ENCODE measurements around the gene UNC13D.

Gene UNC13D

DNA sequence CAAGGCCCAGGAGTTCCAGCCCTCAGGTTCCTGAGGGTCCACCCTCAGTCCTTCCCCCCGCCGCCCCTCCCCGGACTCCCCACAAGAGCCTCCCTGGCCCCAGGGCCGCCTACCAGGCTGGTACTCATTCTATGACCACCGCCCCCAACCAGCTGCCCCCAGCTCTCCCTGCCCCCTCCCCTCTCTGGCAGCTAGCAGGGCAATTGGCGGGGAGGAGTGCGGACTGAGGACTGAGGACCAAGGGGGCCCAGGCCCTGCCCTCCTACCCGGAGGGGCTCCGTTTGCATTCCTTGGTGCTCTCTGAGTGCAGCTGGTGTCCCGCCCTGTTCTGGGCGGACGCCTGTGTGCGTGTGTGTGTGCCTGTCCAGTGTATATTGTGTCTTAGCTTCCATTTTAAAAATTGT, 19.1 kb downstream of the UNC13D start:
- TF ChIP-seq, protein P1, sequence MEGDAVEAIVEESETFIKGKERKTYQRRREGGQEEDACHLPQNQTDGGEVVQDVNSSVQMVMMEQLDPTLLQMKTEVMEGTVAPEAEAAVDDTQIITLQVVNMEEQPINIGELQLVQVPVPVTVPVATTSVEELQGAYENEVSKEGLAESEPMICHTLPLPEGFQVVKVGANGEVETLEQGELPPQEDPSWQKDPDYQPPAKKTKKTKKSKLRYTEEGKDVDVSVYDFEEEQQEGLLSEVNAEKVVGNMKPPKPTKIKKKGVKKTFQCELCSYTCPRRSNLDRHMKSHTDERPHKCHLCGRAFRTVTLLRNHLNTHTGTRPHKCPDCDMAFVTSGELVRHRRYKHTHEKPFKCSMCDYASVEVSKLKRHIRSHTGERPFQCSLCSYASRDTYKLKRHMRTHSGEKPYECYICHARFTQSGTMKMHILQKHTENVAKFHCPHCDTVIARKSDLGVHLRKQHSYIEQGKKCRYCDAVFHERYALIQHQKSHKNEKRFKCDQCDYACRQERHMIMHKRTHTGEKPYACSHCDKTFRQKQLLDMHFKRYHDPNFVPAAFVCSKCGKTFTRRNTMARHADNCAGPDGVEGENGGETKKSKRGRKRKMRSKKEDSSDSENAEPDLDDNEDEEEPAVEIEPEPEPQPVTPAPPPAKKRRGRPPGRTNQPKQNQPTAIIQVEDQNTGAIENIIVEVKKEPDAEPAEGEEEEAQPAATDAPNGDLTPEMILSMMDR (IDR thresholded peaks at IDR 0.05): no peak
- H3K27ac ChIP-seq: peak overlapping the region; percentile 63
- H3K36me3 ChIP-seq: peaks cover 83% of the 10 kb centered on the region
- H3K4me3 ChIP-seq (ENCODE audit: low read depth in 1 of 2, low read length in 1 of 2): no peak overlapping the region
- no peaks in the 10 kb centered on the region for H3K27me3 ChIP-seq
- H3K4me1 ChIP-seq (ENCODE audit: control insufficient read depth in 1 of 2, insufficient read depth in 1 of 2, low read depth in 1 of 2, low read length in 1 of 2): no peaks in the 10 kb centered on the region
- no peaks in the 10 kb centered on the region for H3K9me3 ChIP-seq

DNA sequence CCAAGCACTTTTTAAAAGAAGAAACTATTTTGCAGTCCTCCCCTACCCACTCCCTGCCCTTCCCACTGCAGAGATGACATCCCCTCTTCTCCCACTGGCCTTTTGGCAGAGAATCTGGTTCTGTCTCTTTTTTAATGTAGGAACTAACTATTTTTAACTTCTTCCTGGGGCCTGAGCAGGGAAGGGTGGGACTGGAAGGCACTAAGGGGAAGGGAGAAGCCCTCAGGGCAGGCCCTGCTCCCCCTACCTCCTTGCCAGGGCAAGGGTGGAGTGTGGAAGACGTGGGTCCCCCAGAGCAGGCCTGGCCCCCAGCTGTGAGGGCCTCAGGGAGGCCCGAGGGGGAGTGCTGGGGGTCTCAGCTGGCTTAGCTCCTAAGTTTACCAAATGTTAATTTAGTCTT, 19.5 kb downstream of the UNC13D start:
- Histone ChIP-seq H3K4me1 (ENCODE audit: control insufficient read depth in 1 of 2, insufficient read depth in 1 of 2, low read depth in 1 of 2, low read length in 1 of 2) (no peaks in the 10 kb centered on the region), H3K36me3 (peaks cover 83% of the 10 kb centered on the region), H3K9me3 (no peaks in the 10 kb centered on the region), H3K27ac (peak overlapping the region; percentile 63), H3K27me3 (no peaks in the 10 kb centered on the region), H3K4me3 (ENCODE audit: low read depth in 1 of 2, low read length in 1 of 2) (no peak overlapping the region)
- TF ChIP-seq, protein P1 (IDR thresholded peaks at IDR 0.05): no peak

DNA sequence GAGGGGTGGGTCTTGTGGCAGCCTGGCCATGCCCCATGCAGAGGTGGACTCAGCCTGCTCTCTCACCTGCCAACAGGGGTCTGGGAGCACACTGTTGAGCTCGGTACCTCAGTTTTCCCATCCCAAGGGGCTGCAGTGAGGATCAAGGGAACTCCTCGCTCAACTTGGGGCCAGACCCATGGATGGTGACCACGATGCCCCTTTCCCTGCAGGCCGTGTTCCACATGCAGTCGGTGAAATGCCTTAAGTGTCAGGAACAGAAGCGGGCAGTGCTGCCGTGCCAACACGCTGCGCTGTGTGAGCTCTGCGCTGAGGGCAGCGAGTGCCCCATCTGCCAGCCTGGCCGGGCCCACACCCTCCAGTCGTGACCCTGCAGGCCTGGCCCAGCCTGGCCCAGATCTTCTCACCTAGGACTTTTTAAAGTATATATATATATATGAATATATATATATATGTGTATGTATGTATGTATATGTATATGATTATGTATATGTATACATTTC, 20.1 kb downstream of the UNC13D start:
- H3K4me3 ChIP-seq (ENCODE audit: low read depth in 1 of 2, low read length in 1 of 2): no peak overlapping the region
- H3K9me3 ChIP-seq: no peaks in the 10 kb centered on the region
- TF ChIP-seq, protein P1 (IDR thresholded peaks at IDR 0.05): no peak
- H3K27me3 ChIP-seq: no peaks in the 10 kb centered on the region
- peaks cover 83% of the 10 kb centered on the region for H3K36me3 ChIP-seq
- peak overlapping the region; percentile 63 for H3K27ac ChIP-seq
- no peaks in the 10 kb centered on the region for H3K4me1 ChIP-seq (ENCODE audit: control insufficient read depth in 1 of 2, insufficient read depth in 1 of 2, low read depth in 1 of 2, low read length in 1 of 2)

DNA sequence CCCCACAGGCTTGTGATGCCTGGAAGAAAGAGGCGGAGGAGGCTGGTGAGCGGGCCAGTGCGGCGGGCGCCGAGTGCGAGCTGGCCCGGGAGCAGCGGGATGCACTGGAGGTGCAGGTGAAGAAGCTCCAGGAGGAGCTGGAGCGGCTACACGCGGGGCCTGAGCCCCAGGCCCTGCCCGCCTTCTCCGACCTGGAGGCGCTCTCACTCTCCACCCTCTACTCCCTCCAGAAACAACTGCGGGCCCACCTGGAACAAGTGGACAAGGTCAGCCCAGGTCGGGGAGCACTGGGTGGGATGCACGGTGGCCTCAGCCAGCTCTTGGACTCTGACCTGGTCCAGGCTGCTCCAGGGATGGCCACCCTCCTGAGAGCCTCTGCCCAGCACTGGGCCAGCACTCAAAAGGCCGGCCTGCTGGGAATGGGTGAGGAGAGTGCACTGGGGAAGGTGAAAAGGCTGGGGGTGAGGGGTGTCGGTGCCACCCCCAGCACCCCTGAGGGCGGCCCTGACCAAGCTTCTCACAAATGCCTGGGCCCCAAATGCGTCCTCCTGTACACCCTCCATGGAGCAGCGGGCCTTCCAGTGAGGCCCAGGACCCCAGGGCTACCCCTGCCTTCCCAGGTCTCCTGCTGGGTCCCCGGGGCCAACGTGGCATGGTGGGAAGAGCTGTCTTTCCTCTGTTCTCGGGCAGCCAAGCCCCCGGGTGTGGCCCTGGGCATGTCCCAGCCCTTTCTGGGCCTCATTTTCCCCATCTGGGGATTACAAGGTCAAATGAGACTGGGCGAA, 20.8 kb downstream of the UNC13D start:
- peak overlapping the region; percentile 23 for H3K27ac ChIP-seq
- no peak overlapping the region for H3K4me3 ChIP-seq (ENCODE audit: low read depth in 1 of 2, low read length in 1 of 2)
- H3K9me3 ChIP-seq: no peaks in the 10 kb centered on the region
- no peaks in the 10 kb centered on the region for H3K27me3 ChIP-seq
- TF ChIP-seq, protein P1 (IDR thresholded peaks at IDR 0.05): no peak
- peaks cover 83% of the 10 kb centered on the region for H3K36me3 ChIP-seq
- no peaks in the 10 kb centered on the region for H3K4me1 ChIP-seq (ENCODE audit: control insufficient read depth in 1 of 2, insufficient read depth in 1 of 2, low read depth in 1 of 2, low read length in 1 of 2)

DNA sequence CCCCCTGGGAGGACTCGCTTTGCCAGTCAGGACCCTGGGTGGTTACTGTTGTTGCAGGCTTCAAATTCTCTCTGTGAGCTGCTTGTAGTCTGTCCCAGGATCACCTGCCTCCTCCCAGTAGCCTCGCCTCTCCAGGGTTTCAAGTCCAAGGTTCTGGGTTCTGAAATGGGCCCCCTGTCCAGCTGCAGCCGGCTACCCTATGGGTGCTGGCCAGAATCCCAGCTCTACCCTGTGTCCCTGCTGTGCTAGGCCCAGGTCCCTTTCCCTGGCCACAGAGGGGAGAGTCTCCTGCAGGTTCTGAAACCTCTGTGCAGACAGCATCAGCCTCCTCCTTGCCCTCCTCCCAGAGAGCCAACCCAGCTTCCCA, 21.4 kb downstream of the UNC13D start:
- Histone ChIP-seq H3K27ac (peak overlapping the region; percentile 23), H3K36me3 (peaks cover 83% of the 10 kb centered on the region), H3K4me1 (ENCODE audit: control insufficient read depth in 1 of 2, insufficient read depth in 1 of 2, low read depth in 1 of 2, low read length in 1 of 2) (no peaks in the 10 kb centered on the region), H3K4me3 (ENCODE audit: low read depth in 1 of 2, low read length in 1 of 2) (no peak overlapping the region), H3K9me3 (no peaks in the 10 kb centered on the region), H3K27me3 (no peaks in the 10 kb centered on the region)
- TF ChIP-seq, protein P1 (IDR thresholded peaks at IDR 0.05): no peak
